Activated naive CD4-positive, alpha-beta T cell treated with anti-CD3 and anti-CD28 coated beads, Interleukin-2, amount 50 U/mL, for 24 hours (primary cell): ENCODE results near the gene NFIB.

ENCODE experiments used
- H3K27ac Mint-ChIP-seq: one replicate; pipeline ENCODE4 v1.8.0; 2021; ENCODE audit warnings: mild to moderate bottlenecking, mixed read lengths
- H3K27me3 Mint-ChIP-seq: one replicate; pipeline ENCODE4 v1.8.0; 2021; ENCODE audit warnings: mixed read lengths
- H3K36me3 Mint-ChIP-seq: one replicate; pipeline ENCODE4 v1.8.0; 2021; ENCODE audit warnings: mixed read lengths
- H3K4me1 Mint-ChIP-seq: one replicate; pipeline ENCODE4 v1.8.0; 2021; ENCODE audit warnings: mixed read lengths
- H3K4me3 Mint-ChIP-seq: one replicate; pipeline ENCODE4 v1.8.0; 2021; ENCODE audit warnings: mild to moderate bottlenecking, mixed read lengths
- H3K9me3 Mint-ChIP-seq: one replicate; pipeline ENCODE4 v1.8.0; 2021; ENCODE audit warnings: mixed read lengths

Gene NFIB

GRCh38 chr9:14331120-14331519 lies 17.2 kb upstream of the NFIB start:
- no peak overlapping the region for H3K27ac Mint-ChIP-seq
- no peaks in the 10 kb centered on the region for H3K36me3 Mint-ChIP-seq
- peaks cover 7% of the 10 kb centered on the region for H3K9me3 Mint-ChIP-seq
- H3K27me3 Mint-ChIP-seq: peaks cover 24% of the 10 kb centered on the region
- no peak overlapping the region for H3K4me3 Mint-ChIP-seq
- H3K4me1 Mint-ChIP-seq: no peaks in the 10 kb centered on the region

GRCh38 chr9:14327036-14327435 lies 13.1 kb upstream of the NFIB start:
- H3K27me3 Mint-ChIP-seq: peaks cover 27% of the 10 kb centered on the region
- H3K4me1 Mint-ChIP-seq: peaks cover 7% of the 10 kb centered on the region
- peaks cover 3% of the 10 kb centered on the region for H3K36me3 Mint-ChIP-seq
- no peak overlapping the region for H3K4me3 Mint-ChIP-seq
- H3K9me3 Mint-ChIP-seq: no peaks in the 10 kb centered on the region
- H3K27ac Mint-ChIP-seq: no peak overlapping the region

- Mint-ChIP-seq H3K9me3 (no peaks in the 10 kb centered on the region), H3K36me3 (peaks cover 3% of the 10 kb centered on the region), H3K4me1 (peaks cover 14% of the 10 kb centered on the region), H3K27ac (no peak overlapping the region), H3K4me3 (no peak overlapping the region), H3K27me3 (peaks cover 27% of the 10 kb centered on the region)
Measured at GRCh38 chr9:14326264-14326826, 12.4 kb upstream of the NFIB start.

GRCh38 chr9:14325147-14325546 lies 11.2 kb upstream of the NFIB start:
- Mint-ChIP-seq H3K9me3 (no peaks in the 10 kb centered on the region), H3K4me3 (no peak overlapping the region), H3K36me3 (peaks cover 3% of the 10 kb centered on the region)

GRCh38 chr9:14323985-14324650 lies 10.2 kb upstream of the NFIB start:
- Mint-ChIP-seq H3K36me3 (peaks cover 3% of the 10 kb centered on the region), H3K4me3 (peak overlapping the region; percentile 26), H3K4me1 (peaks cover 18% of the 10 kb centered on the region), H3K27me3 (peaks cover 33% of the 10 kb centered on the region), H3K9me3 (no peaks in the 10 kb centered on the region), H3K27ac (no peak overlapping the region)

More at GRCh38 chr9:14325147-14325546, 11.2 kb upstream of the NFIB start:
- peaks cover 34% of the 10 kb centered on the region for H3K27me3 Mint-ChIP-seq
- peaks cover 18% of the 10 kb centered on the region for H3K4me1 Mint-ChIP-seq
- no peak overlapping the region for H3K27ac Mint-ChIP-seq

GRCh38 chr9:14323083-14323971 lies 9.4 kb upstream of the NFIB start:
- H3K27me3 Mint-ChIP-seq: peaks cover 40% of the 10 kb centered on the region
- H3K36me3 Mint-ChIP-seq: peaks cover 3% of the 10 kb centered on the region
- peaks cover 18% of the 10 kb centered on the region for H3K4me1 Mint-ChIP-seq
- peak overlapping the region; percentile 84 for H3K4me3 Mint-ChIP-seq
- peak overlapping the region; percentile 47 for H3K27ac Mint-ChIP-seq
- no peaks in the 10 kb centered on the region for H3K9me3 Mint-ChIP-seq

- Mint-ChIP-seq H3K4me3 (peak overlapping the region; percentile 84), H3K4me1 (peaks cover 18% of the 10 kb centered on the region), H3K36me3 (peaks cover 3% of the 10 kb centered on the region), H3K9me3 (no peaks in the 10 kb centered on the region), H3K27ac (peak overlapping the region; percentile 47), H3K27me3 (peaks cover 45% of the 10 kb centered on the region)
Measured at GRCh38 chr9:14322211-14323082, 8.5 kb upstream of the NFIB start.

GRCh38 chr9:14321517-14322130 lies 7.7 kb upstream of the NFIB start:
- H3K27me3 Mint-ChIP-seq: peaks cover 49% of the 10 kb centered on the region

GRCh38 chr9:14320271-14321181 lies 6.6 kb upstream of the NFIB start:
- peaks cover 50% of the 10 kb centered on the region for H3K27me3 Mint-ChIP-seq
- H3K4me3 Mint-ChIP-seq: peak overlapping the region; percentile 2
- peaks cover 3% of the 10 kb centered on the region for H3K36me3 Mint-ChIP-seq
- no peaks in the 10 kb centered on the region for H3K9me3 Mint-ChIP-seq
- peaks cover 21% of the 10 kb centered on the region for H3K4me1 Mint-ChIP-seq
- H3K27ac Mint-ChIP-seq: no peak overlapping the region

More at GRCh38 chr9:14321517-14322130, 7.7 kb upstream of the NFIB start:
- peaks cover 18% of the 10 kb centered on the region for H3K4me1 Mint-ChIP-seq
- peak overlapping the region; percentile 84 for H3K4me3 Mint-ChIP-seq
- peaks cover 3% of the 10 kb centered on the region for H3K36me3 Mint-ChIP-seq
- H3K9me3 Mint-ChIP-seq: no peaks in the 10 kb centered on the region
- H3K27ac Mint-ChIP-seq: no peak overlapping the region

GRCh38 chr9:14318934-14319580 lies 5.1 kb upstream of the NFIB start:
- Mint-ChIP-seq H3K9me3 (no peaks in the 10 kb centered on the region), H3K36me3 (peaks cover 3% of the 10 kb centered on the region), H3K4me1 (peaks cover 27% of the 10 kb centered on the region), H3K4me3 (no peak overlapping the region), H3K27me3 (peaks cover 50% of the 10 kb centered on the region), H3K27ac (no peak overlapping the region)

- no peak overlapping the region for H3K4me3 Mint-ChIP-seq
- no peak overlapping the region for H3K27ac Mint-ChIP-seq
- peaks cover 52% of the 10 kb centered on the region for H3K27me3 Mint-ChIP-seq
- H3K9me3 Mint-ChIP-seq: no peaks in the 10 kb centered on the region
- H3K36me3 Mint-ChIP-seq: peaks cover 3% of the 10 kb centered on the region
- H3K4me1 Mint-ChIP-seq: peaks cover 31% of the 10 kb centered on the region
Measured at GRCh38 chr9:14318361-14318760, 4.4 kb upstream of the NFIB start.

- Mint-ChIP-seq H3K9me3 (no peaks in the 10 kb centered on the region), H3K27ac (no peak overlapping the region), H3K4me3 (no peak overlapping the region), H3K27me3 (peaks cover 50% of the 10 kb centered on the region), H3K4me1 (peaks cover 28% of the 10 kb centered on the region), H3K36me3 (no peaks in the 10 kb centered on the region)
Measured at GRCh38 chr9:14317667-14318320, 3.9 kb upstream of the NFIB start.

GRCh38 chr9:14316602-14317300 lies 2.8 kb upstream of the NFIB start:
- Mint-ChIP-seq H3K4me1 (peaks cover 23% of the 10 kb centered on the region), H3K27me3 (peaks cover 57% of the 10 kb centered on the region), H3K9me3 (no peaks in the 10 kb centered on the region), H3K27ac (no peak overlapping the region), H3K36me3 (no peaks in the 10 kb centered on the region), H3K4me3 (peak overlapping the region; percentile 74)
